Kidney (tissue), 14 donors: ENCODE results near the gene KLRG1. TPM values are rescaled to one million over a fixed set of nuclear protein-coding genes. Genes with fewer than 3 reads are reported as not detected.
A peak's percentile ranks its signal among the peaks of the same experiment; 100 is the strongest.

Experiments
- DNase-seq, 5 donors: peaks; one replicate each; pipeline ENCODE4 v3.0.0-alpha.2; 2013 to 2020
- FAIRE-seq: peaks from 2 replicates; lab custom pipeline; 2012; peaks lifted over from hg19 to GRCh38; lab: Jason Lieb, UNC
- H3K27ac ChIP-seq, 2 donors: one replicate each; pipeline ENCODE4 v1.7.0; 2013; ENCODE audit warnings: low read depth in 2 of 2, low read length in 2 of 2, inconsistent platforms in 1 of 2
- H3K27me3 ChIP-seq: one replicate; pipeline ENCODE4 v1.7.1; 2013; ENCODE audit warnings: low read length, inconsistent platforms; ENCODE audit not compliant: control insufficient read depth, insufficient read depth
- H3K36me3 ChIP-seq, 3 donors: one replicate each; pipeline versions ENCODE4 v1.7.0 to v1.7.1; 2013; ENCODE audit warnings: low read length in 3 of 3, control low read depth in 1 of 3, inconsistent platforms in 1 of 3; ENCODE audit not compliant: insufficient read depth in 3 of 3, control insufficient read depth in 2 of 3
- H3K4me1 ChIP-seq, 3 donors: one replicate each; pipeline versions ENCODE4 v1.7.0 to v1.7.1; 2013; ENCODE audit warnings: low read length in 3 of 3, inconsistent platforms in 1 of 3, low read depth in 1 of 3; ENCODE audit not compliant: control insufficient read depth in 2 of 3, insufficient read depth in 2 of 3
- H3K4me3 ChIP-seq, 3 donors: one replicate each; pipeline versions ENCODE4 v1.7.0 to v1.8.1; 2013; ENCODE audit warnings: low read length in 3 of 3, control low read depth in 1 of 3, inconsistent platforms in 1 of 3
- H3K9ac ChIP-seq, 3 donors: one replicate each; pipeline versions ENCODE4 v1.7.0 to v1.7.1; 2013; ENCODE audit warnings: low read length in 3 of 3, control low read depth in 1 of 3, inconsistent platforms in 1 of 3
- H3K9me3 ChIP-seq, 3 donors: one replicate each; pipeline versions ENCODE4 v1.7.0 to v1.7.1; 2013; ENCODE audit warnings: low read length in 3 of 3, control low read depth in 1 of 3, inconsistent platforms in 1 of 3; ENCODE audit not compliant: control insufficient read depth in 2 of 3, insufficient read depth in 1 of 3
- intact Hi-C: fragments of 100-400 bp; cut with DNase I; formaldehyde crosslinking; loops from one replicate; pipeline ENCODE4 v1.11.1; 2022
- polyA plus RNA-seq: library from polyadenylated mRNA; stranded (reverse); fragments of 350-450 nt; fragmentation: Illumina TruSeq; extraction: RNeasy Lipid Tissue Mini Kit (QIAGEN cat#74804); gene quantifications from one replicate; pipeline ENCODE4 v1.2.3, GENCODE V29; 2014; ENCODE audit warnings: low read depth, low replicate concordance; ENCODE audit not compliant: insufficient read depth
- total RNA-seq: library from RNA; stranded (reverse); fragmentation: NEBNext Ultra II Directional; extraction: Animal tissue kit (Norgen Biotek cat#: 25700); gene quantifications from one replicate; pipeline ENCODE4 v1.2.1, GENCODE V29; 2021
- TF ChIP-seq, protein P1 (sequence below): IDR thresholded peaks from 3 replicates; pipeline ENCODE4 v1.5.1; 2012; ENCODE audit warnings: mild to moderate bottlenecking, moderate library complexity, borderline replicate concordance; ENCODE audit not compliant: insufficient read depth; ENCODE audit errors: extremely low read depth
- donor health status: control.
- donor health status: control.
- donor health status: control.
- donor health status: control.
- donor health status: control.
- donor health status: DM: yes; HTN: yes; CAD: no.
- donor health status: Normal renal cell carcinoma (clear cell type).

KLRG1 gene
- total and polyA plus RNA-seq, 2 donors from 2014 or later, result 3.2 to 7.7 TPM

DNA sequence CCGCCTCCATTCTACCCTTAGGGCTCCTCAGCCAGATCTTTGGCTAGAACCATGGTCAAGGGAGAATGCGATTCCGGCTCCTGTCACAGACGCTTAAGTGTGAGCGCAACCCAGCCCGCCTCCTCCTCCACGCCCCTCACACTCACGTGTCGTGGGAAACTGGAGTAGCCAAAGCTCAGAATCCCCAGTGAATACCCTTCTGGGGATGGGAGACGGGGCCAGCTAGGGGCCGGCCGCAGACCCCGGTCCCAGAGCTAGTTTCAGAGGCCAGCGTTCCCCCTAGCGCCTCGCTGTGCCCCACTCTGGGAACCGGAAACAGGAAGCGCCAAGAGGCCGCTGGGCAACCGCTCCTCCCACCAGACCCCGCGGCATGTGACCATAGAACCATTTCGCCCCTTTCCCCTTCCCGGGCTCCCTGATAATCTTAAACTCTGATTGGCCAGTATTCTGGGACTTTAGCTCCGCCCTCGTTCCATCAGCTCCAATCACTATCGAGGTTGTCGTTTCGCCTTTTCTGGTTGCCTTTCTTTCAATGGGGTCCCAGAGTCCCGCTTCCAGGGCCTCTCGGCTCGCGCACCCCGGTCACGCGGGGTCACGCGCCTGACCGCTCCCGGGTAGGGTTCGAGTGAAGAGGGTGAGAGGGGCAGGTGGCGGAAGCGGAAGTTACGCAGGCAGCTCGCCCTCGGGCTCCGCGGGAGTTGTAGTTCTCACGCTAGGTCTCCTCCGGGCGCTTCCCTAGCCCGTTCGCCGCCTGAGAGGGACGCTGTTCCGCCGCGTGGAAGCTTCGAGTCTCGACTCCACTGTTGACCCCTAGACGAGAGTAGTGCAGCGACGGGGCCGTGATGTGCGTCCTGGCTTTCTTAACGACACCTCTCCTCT is 39.8 kb upstream of the KLRG1 start, which contains the start of gene M6PR:
M6PR (minus strand) TSS at position 304 of the 879 bp plus-strand sequence. CDS start 3,241 bp downstream, outside the sequence.
- intact Hi-C loops, result no loop called here
- peak; percentile 8 for FAIRE-seq

DNA sequence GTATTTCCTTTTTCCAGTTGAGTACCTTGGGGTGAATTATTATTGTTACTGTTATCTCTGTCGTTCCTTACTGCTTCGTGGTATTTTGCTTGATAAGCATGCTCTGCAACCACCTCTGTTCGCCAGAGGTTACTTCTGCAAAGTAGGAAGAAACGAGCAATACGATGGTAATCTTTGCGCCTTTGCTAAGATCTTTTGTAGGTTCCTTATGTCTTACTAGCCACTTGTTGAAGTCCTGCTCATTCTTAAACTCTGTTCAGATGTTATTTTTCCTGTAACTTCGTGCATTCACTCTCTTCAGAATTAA is 39.2 kb upstream of the KLRG1 start:
- no peaks in the 10 kb centered on the region for H3K27me3 ChIP-seq
- H3K4me1 ChIP-seq, result peaks cover 0 to 6% (median 6%) of the 10 kb centered on the region in 3 donors
- H3K36me3 ChIP-seq, result peaks cover 1 to 7% (median 2%) of the 10 kb centered on the region in 3 donors
- intact Hi-C loops, result no loop called here
- DNase-seq, result no peak
- H3K4me3 ChIP-seq, result peak overlapping the region; percentile 86 to 99 (median 94)
- H3K9me3 ChIP-seq, result peaks cover 0 to 4% (median 0%) of the 10 kb centered on the region in 3 donors
- H3K9ac ChIP-seq, result peak overlapping the region; percentile 66 to 96 (median 91)
- no peak for FAIRE-seq
- peak overlapping the region; percentile 99 to 100 for H3K27ac ChIP-seq
- TF ChIP-seq, protein P1, sequence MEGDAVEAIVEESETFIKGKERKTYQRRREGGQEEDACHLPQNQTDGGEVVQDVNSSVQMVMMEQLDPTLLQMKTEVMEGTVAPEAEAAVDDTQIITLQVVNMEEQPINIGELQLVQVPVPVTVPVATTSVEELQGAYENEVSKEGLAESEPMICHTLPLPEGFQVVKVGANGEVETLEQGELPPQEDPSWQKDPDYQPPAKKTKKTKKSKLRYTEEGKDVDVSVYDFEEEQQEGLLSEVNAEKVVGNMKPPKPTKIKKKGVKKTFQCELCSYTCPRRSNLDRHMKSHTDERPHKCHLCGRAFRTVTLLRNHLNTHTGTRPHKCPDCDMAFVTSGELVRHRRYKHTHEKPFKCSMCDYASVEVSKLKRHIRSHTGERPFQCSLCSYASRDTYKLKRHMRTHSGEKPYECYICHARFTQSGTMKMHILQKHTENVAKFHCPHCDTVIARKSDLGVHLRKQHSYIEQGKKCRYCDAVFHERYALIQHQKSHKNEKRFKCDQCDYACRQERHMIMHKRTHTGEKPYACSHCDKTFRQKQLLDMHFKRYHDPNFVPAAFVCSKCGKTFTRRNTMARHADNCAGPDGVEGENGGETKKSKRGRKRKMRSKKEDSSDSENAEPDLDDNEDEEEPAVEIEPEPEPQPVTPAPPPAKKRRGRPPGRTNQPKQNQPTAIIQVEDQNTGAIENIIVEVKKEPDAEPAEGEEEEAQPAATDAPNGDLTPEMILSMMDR, result no peak

More for the DNA sequence above, 39.8 kb upstream of the KLRG1 start, which contains the start of gene M6PR:
- peak; percentile 95 to 98 (median 97) for DNase-seq
- peak within 1 kb of the TSS; percentile 86 to 99 (median 94) for H3K4me3 ChIP-seq
- peak within 1 kb of the TSS; percentile 99 to 100 for H3K27ac ChIP-seq
- peaks cover 0 to 6% (median 6%) of the 10 kb centered on the region in 3 donors for H3K4me1 ChIP-seq
- H3K36me3 ChIP-seq, result peaks cover 3 to 10% (median 4%) of the 10 kb centered on the region in 3 donors
- H3K27me3 ChIP-seq, result no peaks in the 10 kb centered on the region
- TF ChIP-seq, protein P1, result peak; percentile 51
- H3K9me3 ChIP-seq, result peaks cover 0 to 4% (median 0%) of the 10 kb centered on the region in 3 donors
- H3K9ac ChIP-seq, result peak within 1 kb of the TSS; percentile 66 to 96 (median 91)

DNA sequence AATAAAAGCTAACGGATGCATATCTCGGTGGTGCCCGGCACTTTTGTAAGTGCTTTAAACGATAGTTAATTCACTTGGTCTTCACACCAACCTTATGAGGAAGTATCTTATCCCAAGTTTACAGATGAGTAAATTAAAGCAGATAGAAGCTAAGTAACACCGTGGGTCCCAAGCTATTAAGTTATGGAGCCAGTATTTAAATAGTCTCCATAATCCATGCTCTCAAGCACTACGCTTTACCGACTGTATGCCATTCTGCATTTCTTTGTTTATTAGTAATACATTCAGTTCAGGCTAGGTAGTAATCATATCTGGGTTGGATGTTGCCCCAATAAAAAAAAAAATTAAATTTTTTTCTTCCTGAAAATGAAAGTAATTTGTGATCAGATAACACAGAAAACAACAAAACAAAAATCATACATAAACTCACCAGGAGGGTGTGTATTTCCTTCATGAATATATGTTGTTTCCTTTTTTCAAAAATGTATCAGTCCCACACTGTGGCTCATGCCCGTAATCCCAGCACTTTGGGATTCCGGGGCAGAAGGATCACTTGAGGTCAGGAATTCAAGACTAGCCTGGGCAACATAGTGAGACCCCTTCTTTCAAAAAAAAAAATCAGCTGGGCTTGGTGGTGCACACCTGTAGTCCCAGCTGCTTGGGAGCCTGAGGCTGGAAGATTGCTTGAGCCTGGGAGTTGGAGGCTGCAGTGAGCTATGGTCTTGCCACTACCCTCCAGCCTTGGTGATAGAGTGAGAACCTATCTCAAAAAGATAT is 38.5 kb upstream of the KLRG1 start:
- DNase-seq (peak in 1 of 5 donors; percentile 5), FAIRE-seq (no peak)
- H3K27me3 ChIP-seq, result no peaks in the 10 kb centered on the region
- peak overlapping the region; percentile 54 to 96 (median 66) for H3K9ac ChIP-seq
- intact Hi-C loops, result no loop called here
- TF ChIP-seq, protein P1, result no peak
- no peak overlapping the region for H3K27ac ChIP-seq
- H3K9me3 ChIP-seq, result peaks cover 0 to 4% (median 0%) of the 10 kb centered on the region in 3 donors
- peak overlapping the region; percentile 86 to 99 (median 94) for H3K4me3 ChIP-seq
- H3K4me1 ChIP-seq, result peaks cover 0 to 6% (median 6%) of the 10 kb centered on the region in 3 donors
- H3K36me3 ChIP-seq, result no peaks in the 10 kb centered on the region
